HepG2 (cell line): Measurements from ENCODE around the gene MEPCE. TPM values are rescaled to one million over a fixed set of nuclear protein-coding genes. Genes with fewer than 3 reads are reported as not detected.

Experiments
- ADNP ChIP-seq: sonication (generic); formaldehyde crosslinking; IDR thresholded peaks from 2 replicates; pipeline ENCODE4 v1.4.0; 2020; ENCODE audit warnings: missing genetic modification reagents
- ATF3 ChIP-seq: sonication (generic); formaldehyde crosslinking; IDR thresholded peaks from 2 replicates; pipeline ENCODE4 v1.4.0; 2020; ENCODE audit warnings: missing genetic modification reagents
- BATF2 ChIP-seq: sonication (generic); formaldehyde crosslinking; IDR thresholded peaks from 2 replicates; pipeline ENCODE4 v1.8.0; 2022; ENCODE audit warnings: mild to moderate bottlenecking, missing genetic modification reagents, moderate library complexity
- CBX5 ChIP-seq: sonication (generic); formaldehyde crosslinking; IDR thresholded peaks from 2 replicates; pipeline ENCODE4 v1.4.0; 2020; ENCODE audit warnings: missing genetic modification reagents, borderline replicate concordance
- FOXJ3 ChIP-seq: sonication (generic); formaldehyde crosslinking; IDR thresholded peaks from 2 replicates; pipeline ENCODE4 v1.4.0; 2020; ENCODE audit warnings: missing genetic modification reagents, mild to moderate bottlenecking, borderline replicate concordance
- GZF1 ChIP-seq: sonication (generic); formaldehyde crosslinking; IDR thresholded peaks from 2 replicates; pipeline ENCODE4 v1.5.1; 2020; ENCODE audit warnings: mild to moderate bottlenecking, missing genetic modification reagents
- NR2F1 ChIP-seq, 2 experiments: fragments of 450-650 bp in 1 of 2; formaldehyde crosslinking in 1 of 2; IDR thresholded peaks; 2 replicates each; pipeline versions ENCODE4 v1.5.0 to v1.6.1; 2016 to 2020; ENCODE audit warnings: mild to moderate bottlenecking in 1 of 2, missing compliant biosample characterization in 1 of 2, missing genetic modification reagents in 1 of 2, moderate library complexity in 1 of 2
- NR2F6 ChIP-seq, 2 experiments: IDR thresholded peaks; 2 replicates each; pipeline ENCODE4 v1.6.1; 2016; ENCODE audit warnings: antibody characterized with exemption in 1 of 2, mild to moderate bottlenecking in 1 of 2
- PHF5A ChIP-seq: IDR thresholded peaks from one replicate; pipeline ENCODE4 v1.6.1; 2018; ENCODE audit warnings: low read depth, missing genetic modification reagents; ENCODE audit not compliant: unreplicated experiment
- RBM22 ChIP-seq: fragments of 200-400 bp; formaldehyde crosslinking; optimal IDR thresholded peaks from 2 replicates; pipeline ENCODE3; 2017; ENCODE audit warnings: mild to moderate bottlenecking, low read length, moderate library complexity
- SP4 ChIP-seq: sonication (generic); formaldehyde crosslinking; IDR thresholded peaks from 2 replicates; pipeline ENCODE4 v1.8.1; 2023; ENCODE audit warnings: mild to moderate bottlenecking, missing genetic modification reagents
- ZKSCAN5 ChIP-seq: sonication (generic); formaldehyde crosslinking; IDR thresholded peaks from 2 replicates; pipeline ENCODE4 v1.5.1; 2020; ENCODE audit warnings: mild to moderate bottlenecking, missing genetic modification reagents
- ZNF253 ChIP-seq: sonication (generic); formaldehyde crosslinking; IDR thresholded peaks from 2 replicates; pipeline ENCODE4 v1.8.0; 2022; ENCODE audit warnings: mild to moderate bottlenecking, missing genetic modification reagents, borderline replicate concordance
- ZNF275 ChIP-seq: sonication (generic); formaldehyde crosslinking; IDR thresholded peaks from 2 replicates; pipeline ENCODE4 v1.8.0; 2022; ENCODE audit warnings: missing genetic modification reagents, mild to moderate bottlenecking, inconsistent platforms, borderline replicate concordance
- ZNF441 ChIP-seq: sonication (generic); formaldehyde crosslinking; IDR thresholded peaks from 2 replicates; pipeline ENCODE4 v1.7.0; 2021; ENCODE audit warnings: missing genetic modification reagents, borderline replicate concordance
- ZNF773 ChIP-seq: sonication (generic); formaldehyde crosslinking; IDR thresholded peaks from 2 replicates; pipeline ENCODE4 v1.4.0; 2020; ENCODE audit warnings: missing genetic modification reagents, borderline replicate concordance
- ZNF784 ChIP-seq: sonication (generic); formaldehyde crosslinking; IDR thresholded peaks from 2 replicates; pipeline ENCODE4 v1.5.1; 2020; ENCODE audit warnings: missing genetic modification reagents, mild to moderate bottlenecking, borderline replicate concordance
- ZSCAN9 ChIP-seq: IDR thresholded peaks from 2 replicates; pipeline ENCODE4 v1.6.1; 2016; ENCODE audit warnings: borderline replicate concordance
- polyA plus RNA-seq, 8 experiments: library from polyadenylated mRNA; depleted of rRNA in 3 of 8; stranded (reverse) in 7 of 8; unstranded in 1 of 8; fragments of >200 nt; fragmentation: Illumina TruSeq in 4 of 8; extraction: Trizol in 4 of 8; gene quantifications; 2 replicates each; pipeline versions ENCODE4 v1.2.1 to v1.2.3, GENCODE V29; 2011 to 2016; ENCODE audit warnings: low read depth in 4 of 8, missing spikeins in 1 of 8, mixed read lengths in 1 of 8; ENCODE audit not compliant: insufficient read depth in 1 of 8
- total RNA-seq, 5 experiments: library from RNA; depleted of rRNA; stranded (reverse); fragments of >200 nt; fragmentation: Illumina TruSeq; extraction: Trizol; gene quantifications; 2 replicates each; pipeline ENCODE4 v1.2.3, GENCODE V29; 2016; ENCODE audit warnings: low read depth in 1 of 5
- TF ChIP-seq, protein P1 (sequence below): IDR thresholded peaks from 2 replicates; pipeline ENCODE4 v1.4.0; 2020; ENCODE audit warnings: mild to moderate bottlenecking, missing genetic modification reagents
- TF ChIP-seq, protein P2 (sequence below): sonication (generic); formaldehyde crosslinking; IDR thresholded peaks from 2 replicates; pipeline ENCODE4 v1.8.1; 2023; ENCODE audit warnings: mild to moderate bottlenecking, missing genetic modification reagents, borderline replicate concordance

The MEPCE gene
- total and polyA plus RNA-seq, 2 of the 13 experiments (the other 11 are each of a cell fraction or from before 2014, with no cell fraction given): 12.3 to 26.0 TPM

DNA sequence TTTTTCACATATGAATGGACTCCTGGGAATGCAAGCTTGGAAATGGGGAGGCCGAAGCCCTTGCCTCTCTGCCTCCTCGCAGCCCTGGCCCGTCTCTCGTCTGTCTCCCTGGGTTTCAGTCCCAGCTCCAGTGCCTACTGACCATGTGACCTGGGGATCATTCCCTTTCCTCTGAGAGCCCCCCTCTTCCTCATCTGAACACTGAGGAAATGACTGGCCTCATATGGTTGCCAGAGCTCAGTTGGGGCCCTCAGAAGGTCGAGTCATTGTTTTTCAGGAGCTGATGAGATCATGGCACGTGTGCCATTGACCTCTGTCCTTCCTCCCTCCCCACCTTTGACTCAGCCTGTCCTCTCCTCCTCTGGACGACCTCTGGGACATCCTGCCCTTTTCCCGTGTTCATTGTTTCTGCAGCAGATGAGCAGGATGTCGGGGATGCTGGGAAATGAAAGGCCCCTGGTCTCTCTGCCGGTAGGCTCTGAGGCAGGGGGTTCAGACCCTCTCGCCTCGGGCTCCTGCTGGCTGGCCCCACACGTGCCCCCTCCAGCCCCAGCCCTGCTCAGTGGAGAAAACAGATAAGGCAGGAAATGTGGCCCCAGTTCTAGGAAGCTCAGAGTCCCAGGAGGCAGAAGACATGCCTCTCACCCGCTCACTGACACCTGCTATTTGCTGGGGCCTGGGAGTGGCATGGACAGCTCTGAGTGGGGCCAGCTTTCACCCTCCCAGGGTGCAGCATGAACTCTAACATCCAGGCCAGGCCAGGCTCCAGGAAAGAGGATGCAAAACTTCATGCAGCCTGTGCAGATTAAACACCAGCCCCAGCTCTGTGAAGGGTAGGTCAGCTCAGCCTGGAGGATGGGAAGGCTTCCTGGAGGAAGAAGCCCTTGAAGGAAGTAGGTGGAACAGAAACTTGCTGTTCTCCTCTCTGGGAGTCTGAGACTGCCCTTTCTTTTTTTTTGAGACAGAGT is 15.0 kb downstream of the MEPCE start (continued):
- TF ChIP-seq ZNF784: no peak
- TF ChIP-seq, protein P1, sequence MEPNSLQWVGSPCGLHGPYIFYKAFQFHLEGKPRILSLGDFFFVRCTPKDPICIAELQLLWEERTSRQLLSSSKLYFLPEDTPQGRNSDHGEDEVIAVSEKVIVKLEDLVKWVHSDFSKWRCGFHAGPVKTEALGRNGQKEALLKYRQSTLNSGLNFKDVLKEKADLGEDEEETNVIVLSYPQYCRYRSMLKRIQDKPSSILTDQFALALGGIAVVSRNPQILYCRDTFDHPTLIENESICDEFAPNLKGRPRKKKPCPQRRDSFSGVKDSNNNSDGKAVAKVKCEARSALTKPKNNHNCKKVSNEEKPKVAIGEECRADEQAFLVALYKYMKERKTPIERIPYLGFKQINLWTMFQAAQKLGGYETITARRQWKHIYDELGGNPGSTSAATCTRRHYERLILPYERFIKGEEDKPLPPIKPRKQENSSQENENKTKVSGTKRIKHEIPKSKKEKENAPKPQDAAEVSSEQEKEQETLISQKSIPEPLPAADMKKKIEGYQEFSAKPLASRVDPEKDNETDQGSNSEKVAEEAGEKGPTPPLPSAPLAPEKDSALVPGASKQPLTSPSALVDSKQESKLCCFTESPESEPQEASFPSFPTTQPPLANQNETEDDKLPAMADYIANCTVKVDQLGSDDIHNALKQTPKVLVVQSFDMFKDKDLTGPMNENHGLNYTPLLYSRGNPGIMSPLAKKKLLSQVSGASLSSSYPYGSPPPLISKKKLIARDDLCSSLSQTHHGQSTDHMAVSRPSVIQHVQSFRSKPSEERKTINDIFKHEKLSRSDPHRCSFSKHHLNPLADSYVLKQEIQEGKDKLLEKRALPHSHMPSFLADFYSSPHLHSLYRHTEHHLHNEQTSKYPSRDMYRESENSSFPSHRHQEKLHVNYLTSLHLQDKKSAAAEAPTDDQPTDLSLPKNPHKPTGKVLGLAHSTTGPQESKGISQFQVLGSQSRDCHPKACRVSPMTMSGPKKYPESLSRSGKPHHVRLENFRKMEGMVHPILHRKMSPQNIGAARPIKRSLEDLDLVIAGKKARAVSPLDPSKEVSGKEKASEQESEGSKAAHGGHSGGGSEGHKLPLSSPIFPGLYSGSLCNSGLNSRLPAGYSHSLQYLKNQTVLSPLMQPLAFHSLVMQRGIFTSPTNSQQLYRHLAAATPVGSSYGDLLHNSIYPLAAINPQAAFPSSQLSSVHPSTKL (CRISPR knock-in tag): peak; percentile 91
- TF ChIP-seq RBM22: peak; percentile 37
- no peak for TF ChIP-seq ZNF253 (CRISPR knock-in tag)
- no peak for TF ChIP-seq ZNF275
- peak; percentile 95 to 96 for TF ChIP-seq NR2F1 (CRISPR knock-in tag; IDR thresholded peaks at IDR 0.05)
- TF ChIP-seq CBX5 (CRISPR knock-in tag): no peak; the same call in 1 of the 2 replicates
- TF ChIP-seq NR2F6 (IDR thresholded peaks at IDR 0.05): peak; percentile 97
- peak; percentile 99 for TF ChIP-seq NR2F6 (CRISPR knock-in tag; IDR thresholded peaks at IDR 0.05)
- no peak; the same call in 1 of the 2 replicates for TF ChIP-seq ZNF773 (CRISPR knock-in tag)
- TF ChIP-seq GZF1 (CRISPR knock-in tag): no peak
- TF ChIP-seq PHF5A: peak; percentile 76
- no peak for TF ChIP-seq ZKSCAN5
- TF ChIP-seq FOXJ3 (CRISPR knock-in tag): 0 out of 2 replicates have a peak, but pooled peaks have one; percentile 32
- peak; percentile 89 for TF ChIP-seq ATF3 (CRISPR knock-in tag)
- TF ChIP-seq ADNP (CRISPR knock-in tag): no peak
- TF ChIP-seq, protein P2, sequence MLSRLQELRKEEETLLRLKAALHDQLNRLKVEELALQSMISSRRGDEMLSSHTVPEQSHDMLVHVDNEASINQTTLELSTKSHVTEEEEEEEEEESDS: peak; percentile 71; the same call in 1 of the 2 replicates
- no peak for TF ChIP-seq BATF2 (CRISPR knock-in tag)
- peak; percentile 88 for TF ChIP-seq SP4 (CRISPR knock-in tag)
- peak; percentile 74; the same call in 1 of the 2 replicates for TF ChIP-seq ZNF441 (CRISPR knock-in tag)
- TF ChIP-seq ZSCAN9 (CRISPR knock-in tag): no peak
